DND-41 (cell line): ENCODE results near the gene DCLK1.

Experiments used
- ATAC-seq: fragments of 200-7000 bp; cut with Tn5 transposase; 3 replicates; pipeline ENCODE4 v1.9.1; 2021; ENCODE audit warnings: low read depth; ENCODE audit not compliant: insufficient read depth
- DNase-seq: peaks from one replicate; pipeline ENCODE4 v3.0.0-alpha.2; 2020
- H2AFZ ChIP-seq: 2 replicates; pipeline ENCODE4 v1.6.0; 2012; ENCODE audit warnings: low read depth, low read length
- H3K27ac ChIP-seq: 2 replicates; pipeline ENCODE4 v1.5.1; 2012; ENCODE audit warnings: low read length, inconsistent platforms
- H3K27me3 ChIP-seq: fragments of 200-600 bp; sonication (generic); 2 replicates; pipeline ENCODE4 v1.6.0; 2012; ENCODE audit warnings: low read length, mild to moderate bottlenecking, inconsistent platforms; ENCODE audit not compliant: insufficient read depth, poor library complexity
- H3K36me3 ChIP-seq: 2 replicates; pipeline ENCODE4 v1.5.1; 2012; ENCODE audit warnings: low read length, inconsistent platforms; ENCODE audit not compliant: insufficient read depth
- H3K4me1 ChIP-seq: 2 replicates; pipeline ENCODE4 v1.5.1; 2012; ENCODE audit warnings: mild to moderate bottlenecking, low read length; ENCODE audit not compliant: insufficient read depth
- H3K4me2 ChIP-seq: 2 replicates; pipeline ENCODE4 v1.6.0; 2012; ENCODE audit warnings: mild to moderate bottlenecking, moderate library complexity, low read length, inconsistent platforms; ENCODE audit not compliant: insufficient read depth
- H3K4me3 ChIP-seq, 2 experiments: fragments of 200-600 bp in 1 of 2; shearing (Covaris generic) in 1 of 2; 2 replicates each; pipeline ENCODE4 v1.5.1; 2012 to 2016; ENCODE audit warnings: inconsistent platforms in 2 of 2, low read length in 2 of 2, mild to moderate bottlenecking in 2 of 2, low read depth in 1 of 2, moderate library complexity in 1 of 2
- H3K79me2 ChIP-seq: 2 replicates; pipeline ENCODE4 v1.6.0; 2012; ENCODE audit warnings: low read length, inconsistent platforms; ENCODE audit not compliant: insufficient read depth
- H3K9ac ChIP-seq: 2 replicates; pipeline ENCODE4 v1.6.0; 2012; ENCODE audit warnings: low read depth, mild to moderate bottlenecking, inconsistent platforms, low read length, moderate library complexity
- H3K9me3 ChIP-seq: 2 replicates; pipeline ENCODE4 v1.5.1; 2012; ENCODE audit warnings: low read length, moderate library complexity, mild to moderate bottlenecking, inconsistent platforms; ENCODE audit not compliant: insufficient read depth, severe bottlenecking
- H4K20me1 ChIP-seq: 2 replicates; pipeline ENCODE4 v1.6.0; 2012; ENCODE audit warnings: low read length; ENCODE audit not compliant: insufficient read depth
- EZH2 ChIP-seq: IDR thresholded peaks from 3 replicates; pipeline ENCODE4 v1.6.1; 2012; ENCODE audit warnings: borderline replicate concordance, low read depth, mild to moderate bottlenecking, moderate library complexity, low read length, inconsistent platforms; ENCODE audit not compliant: severe bottlenecking
- TF ChIP-seq, protein P1 (sequence below): IDR thresholded peaks from 2 replicates; pipeline ENCODE4 v1.5.1; 2012; ENCODE audit warnings: borderline replicate concordance, low read length, moderate library complexity, mild to moderate bottlenecking; ENCODE audit not compliant: poor library complexity, severe bottlenecking; ENCODE audit errors: extremely low read depth

Gene DCLK1

DNA sequence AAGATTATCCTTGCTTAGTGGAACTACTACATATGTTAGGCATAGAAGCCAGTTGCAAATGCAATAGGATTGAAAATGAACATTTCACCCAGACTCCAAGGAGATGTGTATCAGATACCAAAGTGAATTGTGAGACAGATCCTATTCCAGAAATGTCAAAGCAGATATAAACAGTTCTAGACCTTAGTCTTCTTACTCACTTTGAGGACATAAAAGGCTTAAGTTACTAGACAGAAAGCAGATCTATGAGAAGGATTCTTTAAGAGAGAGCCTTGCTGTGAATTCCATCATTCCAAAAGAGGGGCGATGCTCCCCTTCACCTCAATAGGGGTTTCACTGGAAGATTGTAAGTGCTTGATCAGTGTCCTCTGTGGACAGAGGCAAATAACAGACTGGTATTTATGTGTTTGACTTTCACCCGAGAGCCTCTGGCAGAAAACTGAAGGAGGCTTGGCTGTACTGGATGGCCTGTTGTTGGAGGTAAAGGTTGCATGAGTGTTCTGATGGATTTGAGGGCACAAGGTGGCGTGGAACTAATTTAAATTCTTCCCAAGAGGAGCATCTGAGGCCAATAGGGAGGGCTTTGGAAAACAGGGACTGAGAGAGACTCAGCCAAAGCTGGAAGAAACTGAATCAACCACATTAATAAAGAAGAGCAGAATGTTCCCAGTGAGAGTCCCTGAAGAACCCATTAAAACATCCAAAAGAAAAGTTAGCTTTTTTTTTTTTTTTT lies 194.8 kb downstream of the DCLK1 start:
- DNase-seq: no peak
- Histone ChIP-seq H3K9ac (no peak overlapping the region), H3K4me2 (no peak overlapping the region), H3K79me2 (no peaks in the 10 kb centered on the region), H2AFZ (no peak overlapping the region), H3K27me3 (no peaks in the 10 kb centered on the region), H3K27ac (no peak overlapping the region), H3K4me3 (no peak overlapping the region), H3K9me3 (no peaks in the 10 kb centered on the region), H4K20me1 (no peaks in the 10 kb centered on the region), H3K4me1 (no peaks in the 10 kb centered on the region), H3K36me3 (no peaks in the 10 kb centered on the region)
- TF ChIP-seq, protein P1, sequence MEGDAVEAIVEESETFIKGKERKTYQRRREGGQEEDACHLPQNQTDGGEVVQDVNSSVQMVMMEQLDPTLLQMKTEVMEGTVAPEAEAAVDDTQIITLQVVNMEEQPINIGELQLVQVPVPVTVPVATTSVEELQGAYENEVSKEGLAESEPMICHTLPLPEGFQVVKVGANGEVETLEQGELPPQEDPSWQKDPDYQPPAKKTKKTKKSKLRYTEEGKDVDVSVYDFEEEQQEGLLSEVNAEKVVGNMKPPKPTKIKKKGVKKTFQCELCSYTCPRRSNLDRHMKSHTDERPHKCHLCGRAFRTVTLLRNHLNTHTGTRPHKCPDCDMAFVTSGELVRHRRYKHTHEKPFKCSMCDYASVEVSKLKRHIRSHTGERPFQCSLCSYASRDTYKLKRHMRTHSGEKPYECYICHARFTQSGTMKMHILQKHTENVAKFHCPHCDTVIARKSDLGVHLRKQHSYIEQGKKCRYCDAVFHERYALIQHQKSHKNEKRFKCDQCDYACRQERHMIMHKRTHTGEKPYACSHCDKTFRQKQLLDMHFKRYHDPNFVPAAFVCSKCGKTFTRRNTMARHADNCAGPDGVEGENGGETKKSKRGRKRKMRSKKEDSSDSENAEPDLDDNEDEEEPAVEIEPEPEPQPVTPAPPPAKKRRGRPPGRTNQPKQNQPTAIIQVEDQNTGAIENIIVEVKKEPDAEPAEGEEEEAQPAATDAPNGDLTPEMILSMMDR: no peak
- no peak for TF ChIP-seq EZH2
- no peak for ATAC-seq

DNA sequence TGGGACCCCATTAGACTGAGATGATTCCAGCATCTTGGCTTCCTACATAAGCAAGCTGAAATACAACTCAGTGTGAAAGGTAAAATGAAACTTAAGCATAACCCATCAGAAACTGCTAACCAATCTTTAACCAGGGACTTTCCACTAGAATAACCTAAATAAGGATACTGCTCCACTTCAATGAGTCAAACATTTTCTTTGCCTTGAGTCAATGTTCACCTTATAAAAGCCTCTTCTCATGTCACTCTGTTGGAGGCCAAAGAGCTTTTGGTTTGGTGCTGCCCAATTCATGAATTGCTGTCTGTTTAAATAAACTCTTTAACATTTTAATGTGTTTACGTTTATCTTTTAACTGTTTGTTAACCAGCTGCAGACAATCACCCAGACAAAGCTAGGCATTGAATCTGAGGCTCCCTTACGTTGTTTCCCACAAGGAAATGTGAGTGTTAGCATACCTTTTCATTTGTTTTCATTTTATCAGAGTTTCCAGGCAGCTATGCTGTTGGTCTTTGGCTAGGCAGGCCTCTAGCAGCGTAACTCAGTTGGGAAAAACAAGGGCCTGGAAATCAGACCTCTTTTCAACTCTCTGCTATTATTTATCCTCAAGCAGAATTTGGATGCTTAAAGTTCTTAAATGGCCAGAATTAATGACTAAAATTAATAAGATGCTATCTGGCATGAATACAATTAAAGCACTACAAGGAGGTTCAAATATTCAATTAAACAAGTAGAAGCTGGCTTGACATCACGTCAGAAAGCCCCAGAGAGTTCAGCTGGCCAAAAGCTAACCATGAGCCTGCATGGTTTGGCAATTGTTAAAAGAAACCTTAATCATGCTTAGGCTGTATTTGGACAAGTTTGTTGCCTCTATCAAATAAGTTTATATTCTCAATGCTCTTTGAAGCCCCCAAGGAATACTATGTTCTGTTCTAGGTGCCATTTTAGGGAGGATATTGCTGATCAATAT lies 200.2 kb downstream of the DCLK1 start:
- TF ChIP-seq EZH2: no peak
- TF ChIP-seq, protein P1: no peak

DNA sequence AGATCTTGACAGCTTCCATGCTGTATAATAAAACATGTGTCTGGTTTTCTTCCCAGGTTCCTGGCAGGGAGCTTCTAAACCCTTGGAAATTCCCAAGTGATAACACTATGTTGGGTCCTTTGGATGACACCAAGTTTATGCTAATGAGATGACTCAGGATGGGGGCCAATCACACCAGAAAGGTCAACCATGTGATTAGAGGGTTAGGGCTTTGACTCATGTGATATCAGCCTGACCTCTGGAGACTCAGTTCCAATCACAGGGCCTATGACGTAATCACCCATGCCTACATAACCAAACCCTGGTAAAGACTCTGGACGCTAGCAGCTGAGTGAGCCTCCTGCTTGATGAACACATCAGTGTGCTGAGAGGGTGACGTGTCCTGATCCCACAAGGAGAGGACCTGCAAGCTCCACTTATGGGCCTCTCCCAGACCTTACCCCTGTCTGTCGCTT lies 203.6 kb downstream of the DCLK1 start:
- no peak for DNase-seq
- Histone ChIP-seq H3K27me3 (no peaks in the 10 kb centered on the region), H3K4me2 (no peak overlapping the region), H2AFZ (no peak overlapping the region), H3K79me2 (no peaks in the 10 kb centered on the region), H3K9ac (no peak overlapping the region), H3K4me3 (no peak overlapping the region), H4K20me1 (no peaks in the 10 kb centered on the region), H3K4me1 (no peaks in the 10 kb centered on the region), H3K9me3 (no peaks in the 10 kb centered on the region), H3K36me3 (no peaks in the 10 kb centered on the region), H3K27ac (no peak overlapping the region)
- TF ChIP-seq, protein P1: no peak
- TF ChIP-seq EZH2: no peak
- no peak for ATAC-seq

More for the DNA sequence above, 200.2 kb downstream of the DCLK1 start:
- no peak overlapping the region for H3K4me2 ChIP-seq
- no peaks in the 10 kb centered on the region for H3K36me3 ChIP-seq
- no peaks in the 10 kb centered on the region for H3K27me3 ChIP-seq
- no peak overlapping the region for H3K9ac ChIP-seq
- H3K4me1 ChIP-seq: no peaks in the 10 kb centered on the region
- ATAC-seq (no peak), DNase-seq (no peak)
- no peaks in the 10 kb centered on the region for H3K79me2 ChIP-seq
- H2AFZ ChIP-seq: no peak overlapping the region
- H4K20me1 ChIP-seq: no peaks in the 10 kb centered on the region
- no peak overlapping the region for H3K27ac ChIP-seq
- no peak overlapping the region for H3K4me3 ChIP-seq
- H3K9me3 ChIP-seq: no peaks in the 10 kb centered on the region
